HG02870 (cell line): ENCODE data around the gene TRIM41.
A peak's percentile ranks its signal among the peaks of the same experiment; 100 is the strongest.
"Not testable (repeated sequence)": the region's sequence is repeated elsewhere in the genome, so short reads cannot be mapped to it uniquely, and the experiment has no call there.

Source experiments
- ATAC-seq: cut with Tn5 transposase; IDR thresholded peaks from one replicate; pipeline ENCODE4 v1.9.1; 2021; ENCODE audit warnings: mild to moderate bottlenecking, moderate library complexity; ENCODE audit not compliant: unreplicated experiment

The TRIM41 gene

DNA sequence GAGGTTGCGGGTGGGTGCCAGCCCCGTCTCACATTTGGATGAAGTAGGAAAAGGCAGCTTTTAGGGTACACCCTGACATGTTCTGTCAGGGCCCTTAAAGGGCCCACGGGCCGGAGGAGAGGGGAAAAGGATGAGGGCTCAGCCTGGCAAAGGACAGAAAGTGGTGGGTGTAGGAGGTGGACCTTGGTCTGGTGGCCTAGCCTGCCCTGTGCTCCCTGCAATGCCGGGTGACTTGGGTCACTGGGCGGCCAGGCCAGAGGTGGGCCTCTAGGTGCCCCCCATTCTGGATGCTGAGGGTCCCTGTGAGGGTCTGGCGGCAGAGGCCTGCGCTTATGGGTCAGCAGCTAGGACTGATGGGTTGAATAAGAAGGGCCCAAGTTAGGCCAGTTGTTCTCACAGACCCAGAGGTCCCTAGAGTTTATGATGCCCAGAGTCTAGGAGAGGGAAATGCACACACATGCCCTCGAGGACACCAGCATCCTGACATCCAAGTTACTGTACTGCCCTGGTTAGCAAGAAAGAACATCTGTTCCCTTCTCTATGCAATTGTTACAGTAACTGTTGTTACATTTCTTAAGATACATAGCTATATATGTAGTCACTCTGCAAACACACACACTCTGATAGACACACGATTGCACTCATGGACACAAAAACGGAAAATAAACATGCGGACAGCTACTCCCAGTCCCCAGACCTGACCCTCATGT, 30.6 kb upstream of the TRIM41 start:
- ATAC-seq, result no peak

DNA sequence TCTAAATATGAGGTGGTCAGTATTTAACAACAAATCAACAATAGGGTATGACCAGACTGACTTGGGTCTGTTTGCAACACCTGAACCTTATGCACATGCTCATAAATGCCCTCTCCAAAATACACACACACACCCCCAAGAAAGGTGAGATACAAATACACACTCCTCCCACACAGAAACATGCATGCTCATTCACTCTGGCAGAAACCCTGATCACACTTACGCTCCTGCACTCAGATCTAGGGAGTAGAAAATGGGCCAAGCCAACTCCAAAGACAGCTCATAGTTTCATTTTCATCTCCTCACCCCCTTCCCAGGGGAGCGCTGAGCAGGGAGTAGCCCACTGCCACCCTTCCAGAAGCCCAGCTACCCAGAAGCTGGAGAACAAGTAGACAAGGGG, 29.4 kb upstream of the TRIM41 start:
- ATAC-seq, result no peak

- ATAC-seq, result no peak
Observed at GRCh38 chr5:181194489-181195248, 28.4 kb upstream of the TRIM41 start.

- no peak for ATAC-seq
Observed at GRCh38 chr5:181195249-181195761, 27.8 kb upstream of the TRIM41 start.

DNA sequence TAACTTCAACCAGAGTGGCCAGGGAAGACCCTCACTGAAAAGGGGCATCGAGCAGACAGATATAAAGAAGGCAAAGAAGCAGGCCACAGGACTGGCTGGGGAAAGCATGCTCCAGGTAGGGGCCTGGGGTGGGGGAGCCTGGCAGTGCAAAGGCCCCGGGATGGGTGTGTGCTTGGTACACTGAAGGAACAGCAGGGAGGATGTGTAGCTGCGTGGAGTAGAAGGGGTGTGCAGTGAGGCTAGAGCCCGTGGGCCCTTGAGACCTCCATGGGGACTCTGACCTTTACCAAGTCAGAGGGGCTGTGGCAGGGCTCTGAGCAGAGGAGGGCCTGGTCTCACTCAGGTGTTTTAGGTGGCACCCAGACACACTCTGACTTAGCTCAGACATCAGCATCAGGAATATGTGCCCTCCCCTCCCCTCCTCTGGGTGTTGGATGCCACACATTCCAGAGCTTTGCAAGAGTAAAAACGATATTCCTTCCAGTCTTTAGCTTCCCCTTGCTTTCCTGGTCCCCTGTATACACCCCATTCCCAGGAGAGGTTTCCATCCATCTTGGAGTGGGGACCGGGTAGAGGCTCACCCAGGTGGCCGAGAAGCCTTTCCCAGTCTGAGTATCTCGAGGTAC, 25.6 kb upstream of the TRIM41 start:
- ATAC-seq, result no peak

DNA sequence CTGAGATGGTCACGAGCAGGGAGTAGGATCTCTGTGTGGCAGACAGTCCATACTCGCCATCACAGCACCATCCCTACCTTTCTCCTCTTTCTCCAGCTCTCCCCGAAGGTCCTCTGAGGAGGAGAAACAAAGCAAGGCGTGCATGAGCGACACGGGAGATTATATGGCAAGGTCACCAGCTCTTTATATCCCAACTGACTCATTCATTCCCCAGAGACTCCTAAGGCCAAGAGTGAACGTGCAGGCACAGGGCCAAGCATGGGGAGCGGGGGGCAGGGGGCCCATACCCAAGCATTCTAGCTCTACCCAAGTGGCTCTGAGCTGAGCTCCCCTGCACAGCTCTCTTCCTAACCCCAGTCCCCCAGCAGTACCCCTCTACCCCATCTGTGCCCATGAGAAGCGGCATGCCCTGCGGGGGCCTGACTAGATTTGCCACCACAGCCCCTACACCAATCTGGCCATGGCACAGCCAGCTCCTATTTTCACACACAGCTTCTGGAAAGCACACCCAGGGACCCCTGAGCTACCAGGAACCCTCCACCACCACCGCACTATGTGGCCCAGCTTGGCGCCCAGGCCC, 24.9 kb upstream of the TRIM41 start:
- ATAC-seq, result no peak

- peak; percentile 49 for ATAC-seq
Observed at GRCh38 chr5:181198905-181199519, 24.1 kb upstream of the TRIM41 start.

GRCh38 chr5:181199881-181200638, 23.0 kb upstream of the TRIM41 start:
- ATAC-seq, result no peak

DNA sequence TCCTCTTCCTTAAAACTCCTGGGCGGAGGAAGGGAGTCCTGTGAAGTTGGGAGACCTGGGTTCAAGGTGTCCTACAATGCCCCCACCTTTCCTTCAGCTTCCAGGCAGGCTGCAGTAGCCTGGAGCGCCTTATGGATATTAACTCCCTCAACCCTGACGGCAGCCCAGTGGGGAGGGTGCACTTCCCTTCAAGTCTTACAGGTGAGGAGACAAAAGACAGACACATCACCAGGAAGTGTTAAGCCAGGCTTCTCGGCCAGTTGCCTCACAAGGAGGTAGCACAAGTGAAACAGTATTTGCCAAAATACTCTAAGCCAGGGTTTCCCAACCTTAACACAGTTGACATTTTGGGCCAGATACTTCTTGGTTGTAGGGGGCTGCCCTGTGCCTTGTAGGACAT, 22.3 kb upstream of the TRIM41 start:
- ATAC-seq, result no peak

DNA sequence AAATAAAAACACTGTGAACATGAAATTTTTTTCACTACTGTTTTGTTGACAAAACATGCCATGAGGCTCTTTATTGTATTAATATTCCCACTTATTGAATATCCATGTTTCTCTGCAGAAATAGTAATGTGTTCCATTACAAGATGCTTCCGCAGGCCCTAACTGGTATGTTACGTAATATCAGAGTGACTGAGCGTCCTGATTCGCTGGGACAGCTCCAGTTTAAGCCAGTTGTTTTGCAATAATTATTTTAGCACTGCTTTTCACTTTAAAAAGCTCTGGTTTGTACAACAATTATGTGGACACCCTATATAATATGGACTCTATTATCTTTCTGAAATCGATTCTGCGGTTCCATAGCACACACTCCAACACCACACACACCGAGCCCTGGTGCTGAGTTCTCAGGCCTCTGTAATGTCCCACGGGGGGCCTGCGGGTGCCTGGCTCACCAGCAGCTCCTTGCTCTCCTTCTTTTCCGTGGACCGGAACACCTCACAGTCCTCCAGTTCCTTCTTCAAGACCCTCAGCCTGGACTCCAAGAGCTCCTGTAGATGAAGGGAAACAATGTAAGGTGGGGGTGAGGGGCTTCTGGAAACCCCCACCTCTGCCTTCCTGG, 19.9 kb upstream of the TRIM41 start:
- ATAC-seq, result no peak

DNA sequence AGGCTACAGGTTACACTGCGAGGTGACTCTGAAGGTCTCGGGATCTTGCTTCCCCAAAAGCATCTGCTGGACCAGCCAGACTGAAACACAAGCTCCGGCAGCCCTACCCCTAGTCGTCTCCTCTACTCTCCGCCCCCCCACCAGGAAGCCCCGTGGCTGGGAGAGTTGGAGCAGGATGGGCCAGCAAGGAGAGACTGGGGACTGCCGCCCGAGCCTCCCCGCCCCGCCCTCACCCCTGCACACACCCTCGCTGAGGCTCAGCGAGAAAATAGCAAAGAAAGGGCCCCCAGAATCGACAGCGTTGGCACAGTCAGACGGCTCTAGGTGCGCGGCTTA, 19.3 kb upstream of the TRIM41 start:
- no peak for ATAC-seq

DNA sequence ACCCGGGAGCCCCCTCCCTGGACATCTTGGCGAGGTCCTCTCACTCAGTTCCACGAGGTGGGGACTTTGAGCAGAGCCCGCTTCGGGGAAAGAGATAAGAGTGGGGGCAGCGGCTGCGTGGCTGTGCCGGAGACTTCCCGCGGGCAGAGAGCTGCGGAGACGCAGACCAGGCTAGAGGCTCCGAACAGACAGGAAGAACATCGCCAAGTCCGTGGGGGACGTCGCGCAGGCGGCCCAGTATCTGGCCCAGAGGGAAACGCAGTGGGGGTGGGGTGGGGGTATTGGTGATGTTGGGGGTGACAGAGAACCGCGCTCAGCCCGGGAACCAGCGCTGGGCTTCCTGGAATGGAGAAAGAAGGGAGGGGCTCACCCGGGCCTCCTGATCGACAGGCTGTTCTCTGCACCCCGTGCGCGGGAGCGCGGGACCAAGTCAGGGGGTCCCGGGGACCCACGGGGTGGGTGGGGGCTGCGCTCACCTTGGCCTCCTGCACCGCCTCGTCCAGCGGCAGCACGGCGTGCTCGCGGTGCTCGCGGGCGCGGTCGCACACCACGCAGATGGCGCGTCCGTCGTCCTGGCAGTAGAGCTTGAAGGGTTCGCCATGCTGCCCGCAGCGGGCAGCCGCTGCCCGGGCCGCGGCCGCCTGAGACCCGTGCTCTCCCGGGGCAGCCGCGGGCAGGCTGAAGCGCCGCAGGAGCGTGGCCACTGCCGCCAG, 18.8 kb upstream of the TRIM41 start:
- ATAC-seq, result no peak

DNA sequence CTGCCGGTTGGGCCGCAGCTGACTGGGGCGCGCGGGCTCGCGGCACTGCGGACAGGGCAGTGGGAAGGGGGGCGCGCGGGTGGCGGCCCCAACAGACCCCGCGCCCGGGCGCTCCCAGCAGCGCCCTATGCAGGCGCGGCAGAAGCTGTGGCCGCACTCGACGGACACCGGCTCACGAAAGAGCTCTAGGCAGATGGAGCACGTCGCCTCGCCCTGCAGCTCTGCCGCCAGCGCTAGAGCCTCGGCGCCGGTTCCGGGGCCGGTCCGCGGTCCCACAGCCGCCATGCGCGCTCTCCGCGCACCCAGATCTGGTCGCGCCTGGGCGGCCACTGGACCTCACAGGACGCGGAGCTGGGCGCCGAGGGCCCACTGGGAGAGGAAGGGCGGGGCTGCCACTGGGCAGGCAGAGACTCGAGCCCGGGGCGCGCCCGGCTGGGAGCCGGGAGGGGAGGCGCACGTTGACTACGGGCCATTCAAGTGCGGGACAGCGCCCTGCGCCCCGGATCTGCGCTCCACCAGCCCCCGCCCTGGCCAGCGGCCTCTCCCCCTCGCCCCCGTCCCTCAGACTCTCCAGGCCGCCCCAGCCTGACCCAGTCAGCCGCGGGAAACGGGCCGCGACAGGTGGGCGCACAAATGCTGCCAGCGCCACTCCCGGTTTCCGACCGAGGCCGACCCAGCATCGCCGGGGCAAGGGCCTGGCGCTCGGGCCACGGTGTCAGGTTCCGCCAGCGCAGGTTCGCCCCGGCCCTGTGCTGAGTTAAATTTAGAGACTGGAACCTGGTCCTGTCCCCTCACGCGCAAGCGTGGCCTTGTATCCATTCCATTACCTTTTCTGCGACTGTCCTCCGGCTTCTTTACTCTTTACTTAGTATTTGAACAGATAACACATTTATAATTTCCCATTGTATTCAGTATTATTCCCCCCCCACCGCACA, 18.0 kb upstream of the TRIM41 start, which contains the start of gene TRIM7:
Gene TRIM7, minus strand, starts transcription at position 371 of the 935 bp plus-strand sequence. Its CDS starts 86 bp downstream, at position 285.
- ATAC-seq, result no peak

GRCh38 chr5:181205761-181206649, 17.1 kb upstream of the TRIM41 start:
- ATAC-seq, result no peak

DNA sequence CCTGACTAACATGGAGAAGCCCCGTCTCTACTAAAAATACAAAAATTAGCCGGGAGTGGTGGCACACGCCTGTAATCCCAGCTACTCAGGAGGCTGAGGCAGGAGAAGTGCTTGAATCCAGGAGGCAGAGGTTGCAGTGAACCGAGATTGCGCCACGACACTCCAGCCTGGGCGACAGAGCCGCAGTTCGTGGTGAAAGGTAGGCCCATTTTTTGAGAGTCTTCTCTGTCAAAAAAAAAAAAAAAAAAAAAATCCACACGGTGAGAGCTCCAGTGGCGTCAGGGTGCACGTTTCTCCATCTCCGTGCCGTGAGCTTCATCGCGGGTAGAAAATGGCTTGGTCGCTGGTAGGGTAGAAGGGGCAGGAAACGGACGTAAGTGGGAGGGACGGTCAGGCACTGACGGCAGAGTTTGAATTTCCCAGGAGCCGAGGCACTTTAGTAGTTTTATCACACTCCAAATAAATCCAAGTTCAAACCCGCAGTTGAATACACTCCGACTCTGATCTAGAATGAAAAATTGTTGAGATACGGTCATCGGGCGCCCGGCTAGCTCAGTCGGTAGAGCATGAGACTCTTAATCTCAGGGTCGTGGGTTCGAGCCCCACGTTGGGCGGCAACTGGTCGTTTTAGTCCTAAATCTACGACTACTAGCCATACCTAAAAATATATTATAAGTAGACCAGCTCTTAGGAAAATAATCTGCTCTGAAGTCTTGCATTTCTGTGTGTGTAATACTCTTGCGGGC, 15.7 kb upstream of the TRIM41 start:
- peak; percentile 43 for ATAC-seq

DNA sequence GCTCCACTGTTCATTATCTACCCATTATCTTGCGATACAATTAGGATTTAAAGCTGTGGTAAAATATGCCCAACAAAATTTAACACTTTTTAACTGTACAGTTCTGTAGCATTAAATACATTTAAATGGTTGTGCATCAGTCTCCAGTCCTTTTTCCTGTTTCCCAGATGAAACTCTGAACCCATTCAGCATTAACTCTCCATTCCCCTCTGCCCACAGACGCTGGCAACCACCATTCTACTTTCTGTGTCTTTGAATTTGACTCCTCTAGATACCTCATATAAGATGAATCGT, 15.2 kb upstream of the TRIM41 start:
- ATAC-seq, result no peak

GRCh38 chr5:181209006-181209405, 14.1 kb upstream of the TRIM41 start:
- ATAC-seq, result not testable (repeated sequence)
